HG03139 (cell line): ENCODE measurements around the gene WDR91.

Experiments used
- ATAC-seq: cut with Tn5 transposase; IDR thresholded peaks from one replicate; pipeline ENCODE4 v1.9.1; 2021; ENCODE audit not compliant: unreplicated experiment

Gene WDR91

GRCh38 chr7:135200821-135201331 lies 10.4 kb downstream of the WDR91 start:
- no peak for ATAC-seq

GRCh38 chr7:135199439-135199838 lies 11.9 kb downstream of the WDR91 start:
- no peak for ATAC-seq

- no peak for ATAC-seq
These were observed 13.2 kb downstream of the WDR91 start for GRCh38 chr7:135197906-135198655.

- no peak for ATAC-seq
These were observed 14.0 kb downstream of the WDR91 start for GRCh38 chr7:135197343-135197742.

GRCh38 chr7:135195968-135196629 lies 15.2 kb downstream of the WDR91 start:
- ATAC-seq, result no peak

- ATAC-seq, result no peak
These were observed 16.2 kb downstream of the WDR91 start for GRCh38 chr7:135195156-135195555.

GRCh38 chr7:135194494-135195095 lies 16.7 kb downstream of the WDR91 start:
- ATAC-seq, result no peak

- ATAC-seq, result no peak
These were observed 17.7 kb downstream of the WDR91 start for GRCh38 chr7:135193615-135194081.

- no peak for ATAC-seq
These were observed 18.3 kb downstream of the WDR91 start for GRCh38 chr7:135192914-135193536.

GRCh38 chr7:135190703-135191102 lies 20.6 kb downstream of the WDR91 start:
- no peak for ATAC-seq

GRCh38 chr7:135189961-135190360 lies 21.4 kb downstream of the WDR91 start:
- no peak for ATAC-seq

- ATAC-seq, result no peak
These were observed 22.1 kb downstream of the WDR91 start for GRCh38 chr7:135189221-135189662.

- ATAC-seq, result no peak
These were observed 22.9 kb downstream of the WDR91 start for GRCh38 chr7:135188298-135188984.

GRCh38 chr7:135186841-135187253 lies 24.5 kb downstream of the WDR91 start:
- peak; percentile 58 for ATAC-seq

- ATAC-seq, result no peak
These were observed 25.1 kb downstream of the WDR91 start for GRCh38 chr7:135186261-135186540.

GRCh38 chr7:135185471-135186260 lies 25.7 kb downstream of the WDR91 start:
- no peak for ATAC-seq

- no peak for ATAC-seq
These were observed 27.0 kb downstream of the WDR91 start for GRCh38 chr7:135184254-135184841.

GRCh38 chr7:135183478-135183877 lies 27.8 kb downstream of the WDR91 start:
- ATAC-seq, result no peak

- no peak for ATAC-seq
These were observed 29.2 kb downstream of the WDR91 start for GRCh38 chr7:135181929-135182678.
